ENCODE data around the gene THBS2. TPM values are rescaled to one million over a fixed set of nuclear protein-coding genes. Genes with fewer than 3 reads are reported as not detected.

The THBS2 gene
- polyA plus RNA-seq, 1 donor = 33.9 TPM

- DNase-seq (ENCODE audit: low read depth) = no peak
Observed at GRCh38 chr6:169166896-169167580, 86.6 kb downstream of the THBS2 start.

Data from forelimb muscle (tissue), 1 donor.